HepG2 (cell line): Measurements from ENCODE around the gene BATF2. TPM values are rescaled to one million over a fixed set of nuclear protein-coding genes. Genes with fewer than 3 reads are reported as not detected.

Source experiments
- ATAC-seq: fragments of 200-7000 bp; cut with Tn5 transposase; 3 replicates; pipeline ENCODE4 v1.9.1; 2020; ENCODE audit warnings: mild to moderate bottlenecking, moderate library complexity
- BruUV-seq: library from RNA; stranded (reverse); fragments of 400-500 nt; replicated peaks from 2 replicates; lab custom pipeline; 2021; lab: Mats Ljungman, UMichigan
- CTCF ChIA-PET: fragments of 300-600 bp; formaldehyde crosslinking; extraction: SDS; loops from one replicate; lab custom pipeline; 2021; ENCODE audit warnings: low total read pairs, inconsistent platforms, low intra/inter-chr PET ratio; lab: Yijun Ruan, JAX
- POLR2A ChIA-PET: fragments of 350-600 bp; sonication (Branson Sonifier 250); formaldehyde crosslinking; loops from one replicate; lab custom pipeline; 2020; ENCODE audit warnings: antibody characterized with exemption, inconsistent platforms; lab: Yijun Ruan, JAX
- DNase-seq: peaks from one replicate; pipeline ENCODE4 v3.0.0-alpha.2; 2015; ENCODE audit warnings: low spot score
- FAIRE-seq: peaks from 3 replicates; lab custom pipeline; 2011; peaks lifted over from hg19 to GRCh38; lab: Jason Lieb, UNC
- H2AFZ ChIP-seq: one replicate; pipeline ENCODE4 v1.6.1; 2011; ENCODE audit warnings: low read length, inconsistent platforms
- H3K27ac ChIP-seq: fragments of 300-600 bp; 3 replicates; pipeline ENCODE4 v1.8.0; 2011; ENCODE audit warnings: mixed run types, mild to moderate bottlenecking, mixed read lengths, low read length, inconsistent platforms; ENCODE audit not compliant: insufficient read depth; ENCODE audit errors: extremely low read length
- H3K27me3 ChIP-seq, 2 experiments: fragments of 200-600 bp in 1 of 2; 2 replicates in 1 of 2; 3 replicates in 1 of 2; pipeline versions ENCODE4 v1.6.0 to v1.8.0; 2011; ENCODE audit warnings: low read length in 2 of 2, mild to moderate bottlenecking in 2 of 2, moderate library complexity in 2 of 2, inconsistent platforms in 1 of 2; ENCODE audit not compliant: insufficient read depth in 2 of 2, control insufficient read depth in 1 of 2
- H3K36me3 ChIP-seq, 2 experiments: fragments of 200-600 bp in 1 of 2; replicated peaks in 1 of 2; 2 replicates in 1 of 2; 3 replicates in 1 of 2; pipeline versions ENCODE4 v1.5.1 to v1.8.0; 2011; ENCODE audit warnings: low read length in 2 of 2, inconsistent platforms in 1 of 2; ENCODE audit not compliant: insufficient read depth in 2 of 2, control insufficient read depth in 1 of 2
- H3K4me1 ChIP-seq: 2 replicates; pipeline ENCODE4 v1.5.1; 2012; ENCODE audit warnings: low read length, inconsistent platforms; ENCODE audit not compliant: insufficient read depth
- H3K4me2 ChIP-seq: 2 replicates; pipeline ENCODE4 v1.6.0; 2011; ENCODE audit warnings: low read depth, low read length, inconsistent platforms
- H3K4me3 ChIP-seq, 3 experiments: fragments of 200-600 bp in 1 of 3; sonication (generic), shearing (Covaris generic) in 1 of 3; replicated peaks in 1 of 3; 2 replicates each; pipeline ENCODE4 v1.5.1; 2011 to 2016; ENCODE audit warnings: low read length in 3 of 3, inconsistent platforms in 2 of 3, low read depth in 2 of 3, mild to moderate bottlenecking in 2 of 3, control low read depth in 1 of 3, mixed read lengths in 1 of 3; ENCODE audit not compliant: insufficient read depth in 1 of 3
- H3K79me2 ChIP-seq: one replicate; pipeline ENCODE4 v1.6.1; 2011; ENCODE audit warnings: low read length, inconsistent platforms; ENCODE audit not compliant: insufficient read depth
- H3K9ac ChIP-seq: 2 replicates; pipeline ENCODE4 v1.6.0; 2011; ENCODE audit warnings: mild to moderate bottlenecking, low read depth, low read length, inconsistent platforms; ENCODE audit not compliant: insufficient read depth
- H3K9me3 ChIP-seq: 2 replicates; pipeline ENCODE4 v1.5.1; 2012; ENCODE audit warnings: mild to moderate bottlenecking, low read length
- H4K20me1 ChIP-seq: 2 replicates; pipeline ENCODE4 v1.6.0; 2011; ENCODE audit warnings: inconsistent platforms, mild to moderate bottlenecking, low read length, moderate library complexity; ENCODE audit not compliant: insufficient read depth
- BATF2 ChIP-seq: sonication (generic); formaldehyde crosslinking; IDR thresholded peaks from 2 replicates; pipeline ENCODE4 v1.8.0; 2022; ENCODE audit warnings: mild to moderate bottlenecking, missing genetic modification reagents, moderate library complexity
- CENPT ChIP-seq: sonication (generic); formaldehyde crosslinking; IDR thresholded peaks from 2 replicates; pipeline ENCODE4 v1.8.0; 2022; ENCODE audit warnings: low read depth, mild to moderate bottlenecking, moderate library complexity, missing genetic modification reagents
- E2F2 ChIP-seq: sonication (generic); formaldehyde crosslinking; IDR thresholded peaks from 2 replicates; pipeline ENCODE4 v1.4.0; 2020; ENCODE audit warnings: missing genetic modification reagents, borderline replicate concordance
- E2F5 ChIP-seq: sonication (generic); formaldehyde crosslinking; conservative IDR thresholded peaks from 2 replicates; pipeline ENCODE4 v1.4.0; 2020; ENCODE audit warnings: missing genetic modification reagents
- GPN1 ChIP-seq: sonication (generic); formaldehyde crosslinking; IDR thresholded peaks from 2 replicates; pipeline ENCODE4 v1.5.1; 2020; ENCODE audit warnings: missing genetic modification reagents, borderline replicate concordance
- HMGA1 ChIP-seq: sonication (generic); formaldehyde crosslinking; conservative IDR thresholded peaks from 2 replicates; pipeline ENCODE4 v1.4.0; 2020; ENCODE audit warnings: missing genetic modification reagents
- HOMEZ ChIP-seq: IDR thresholded peaks from 2 replicates; pipeline ENCODE4 v1.6.1; 2016; ENCODE audit warnings: low read depth
- IRF2 ChIP-seq: IDR thresholded peaks from 2 replicates; pipeline ENCODE4 v1.6.1; 2018; ENCODE audit warnings: missing genetic modification reagents, missing compliant biosample characterization
- NBN ChIP-seq: fragments of 450-650 bp; conservative IDR thresholded peaks from 2 replicates; pipeline ENCODE4 v1.6.1; 2017
- NFATC3 ChIP-seq: sonication (generic); formaldehyde crosslinking; IDR thresholded peaks from 2 replicates; pipeline ENCODE4 v1.5.1; 2020; ENCODE audit warnings: mild to moderate bottlenecking, missing genetic modification reagents
- NKX3-1 ChIP-seq: sonication (generic); formaldehyde crosslinking; IDR thresholded peaks from 2 replicates; pipeline ENCODE4 v1.5.0; 2020; ENCODE audit warnings: missing genetic modification reagents
- RAD51 ChIP-seq: fragments of 450-650 bp; IDR thresholded peaks from 2 replicates; pipeline ENCODE4 v1.6.1; 2016; ENCODE audit warnings: borderline replicate concordance
- RARA ChIP-seq: IDR thresholded peaks from 2 replicates; pipeline ENCODE4 v1.6.1; 2016; ENCODE audit warnings: missing genetic modification reagents, missing compliant biosample characterization
- ZNF569 ChIP-seq: sonication (generic); formaldehyde crosslinking; IDR thresholded peaks from 2 replicates; pipeline ENCODE4 v1.5.0; 2020; ENCODE audit warnings: mild to moderate bottlenecking, missing genetic modification reagents, moderate library complexity, borderline replicate concordance
- ZNF572 ChIP-seq: sonication (generic); formaldehyde crosslinking; IDR thresholded peaks from 2 replicates; pipeline ENCODE4 v1.5.1; 2020; ENCODE audit warnings: mild to moderate bottlenecking, missing genetic modification reagents
- ZNF691 ChIP-seq: sonication (generic); formaldehyde crosslinking; IDR thresholded peaks from 2 replicates; pipeline ENCODE4 v1.4.0; 2020; ENCODE audit warnings: missing genetic modification reagents, low read depth, mild to moderate bottlenecking, borderline replicate concordance
- ZNF740 ChIP-seq: sonication (generic); formaldehyde crosslinking; IDR thresholded peaks from 2 replicates; pipeline ENCODE4 v1.4.0; 2020; ENCODE audit warnings: missing genetic modification reagents
- WGBS: methylation state at CpG from one replicate; pipeline ENCODE4 v1.1.6; 2017; ENCODE audit warnings: low lambda C conversion rate; 5-methylcytosine and 5-hydroxymethylcytosine counted together
- in situ Hi-C: cut with HindIII; loops from 2 replicates; pipeline ENCODE4 v1.10.0; 2017; ENCODE audit warnings: low pct_unique_long_range_greater_than_20kb; ENCODE audit not compliant: extremely low pct_ligation_motif_present
- intact Hi-C: fragments of 100-400 bp; cut with micrococcal nuclease; formaldehyde crosslinking; loops from one replicate; pipeline ENCODE4 v1.10.0; 2022; ENCODE audit not compliant: unreplicated experiment
- polyA plus RNA-seq, 8 experiments: library from polyadenylated mRNA; depleted of rRNA in 3 of 8; stranded (reverse) in 7 of 8; unstranded in 1 of 8; fragments of >200 nt; fragmentation: Illumina TruSeq in 4 of 8; extraction: Trizol in 4 of 8; gene quantifications; 2 replicates each; pipeline versions ENCODE4 v1.2.1 to v1.2.3, GENCODE V29; 2011 to 2016; ENCODE audit warnings: low read depth in 4 of 8, missing spikeins in 1 of 8, mixed read lengths in 1 of 8; ENCODE audit not compliant: insufficient read depth in 1 of 8
- total RNA-seq, 5 experiments: library from RNA; depleted of rRNA; stranded (reverse); fragments of >200 nt; fragmentation: Illumina TruSeq; extraction: Trizol; gene quantifications; 2 replicates each; pipeline ENCODE4 v1.2.3, GENCODE V29; 2016; ENCODE audit warnings: low read depth in 1 of 5

The BATF2 gene
- total and polyA plus RNA-seq, 2 of the 13 experiments (the other 11 are each of a cell fraction or from before 2014, with no cell fraction given): 2.8 to 3.9 TPM

GRCh38 chr11:65027213-65028067 is 30.7 kb upstream of the BATF2 start, which contains the start of gene SNX15:
SNX15 (plus strand) TSS chr11:65027439; CDS start chr11:65027538, 99 bp downstream.
- H3K9me3 ChIP-seq: no peaks in the 10 kb centered on the region
- H4K20me1 ChIP-seq: no peaks in the 10 kb centered on the region
- H3K4me1 ChIP-seq: peaks cover 48% of the 10 kb centered on the region
- peaks cover 0 to 7% of the 10 kb centered on the region in 2 experiments; a peak in 3 of 5 replicates for H3K36me3 ChIP-seq
- BruUV-seq: no TSS peak
- DNase-seq (peak; percentile 94), ATAC-seq (peak; percentile 89), FAIRE-seq (peak; percentile 86)
- intact Hi-C loops (loop anchor here (1.0 to 5.0 kb wide), 3 partner anchors 13 to 50 kb away; no protein-coding TSS in a partner anchor), in situ Hi-C loops (loop anchor here (5.0 kb wide), 1 partner anchor 40 kb away; no protein-coding TSS in a partner anchor)
- POLR2A ChIA-PET: interaction anchor here (0.7 to 2.6 kb wide), 7 partner anchors 13 to 107 kb away, joined by 3 to 10 read pairs (median 4); partner anchors contain the start of genes ARL2, SAC3D1, SYVN1 and ZNHIT2
- peak within 1 kb of the TSS; percentile 81 for H3K4me2 ChIP-seq
- peak within 1 kb of the TSS; percentile 85 for H3K27ac ChIP-seq
- H2AFZ ChIP-seq: peak within 1 kb of the TSS; percentile 84
- H3K27me3 ChIP-seq: no peaks in the 10 kb centered on the region; a peak in 1 of 5 replicates
- WGBS: 2% methylated on average over 33 of the region's 51 CpGs
- H3K9ac ChIP-seq: peak within 1 kb of the TSS; percentile 72
- H3K4me3 ChIP-seq: peak within 1 kb of the TSS; percentile 68 to 78 (median 75)
- CTCF ChIA-PET: interaction anchor here (1.2 to 3.3 kb wide), 4 partner anchors 13 to 50 kb away, joined by 5 to 17 read pairs (median 8); partner anchors contain the start of gene ARL2
- H3K79me2 ChIP-seq: no peaks in the 10 kb centered on the region
- TF ChIP-seq BATF2 (CRISPR knock-in tag) (no peak), NBN (no peak), E2F5 (CRISPR knock-in tag) (peak; percentile 28; the same call in 1 of the 2 replicates), ZNF740 (no peak), ZNF569 (CRISPR knock-in tag) (no peak; the same call in 1 of the 2 replicates), RAD51 (no peak), HOMEZ (CRISPR knock-in tag) (0 out of 2 replicates have a peak, but pooled peaks have one; percentile 65), GPN1 (CRISPR knock-in tag) (no peak), IRF2 (CRISPR knock-in tag) (peak; percentile 65), CENPT (CRISPR knock-in tag) (no peak), NFATC3 (CRISPR knock-in tag) (no peak), ZNF572 (no peak), HMGA1 (CRISPR knock-in tag) (no peak), ZNF691 (no peak; the same call in 1 of the 2 replicates), NKX3-1 (CRISPR knock-in tag) (0 out of 2 replicates have a peak, but pooled peaks have one; percentile 51), RARA (CRISPR knock-in tag) (0 out of 2 replicates have a peak, but pooled peaks have one; percentile 13), E2F2 (CRISPR knock-in tag) (0 out of 2 replicates have a peak, but pooled peaks have one; percentile 49)
